PC-9 (cell line): ENCODE measurements around the gene DPP4. TPM values are rescaled to one million over a fixed set of nuclear protein-coding genes. Genes with fewer than 3 reads are reported as not detected.

Experiments
- BruUV-seq: library from RNA; stranded (reverse); fragments of 400-500 nt; replicated peaks from 2 replicates; lab custom pipeline; 2021; lab: Mats Ljungman, UMichigan
- CTCF ChIA-PET: fragments of 300-600 bp; sonication (Branson Sonifier 250); formaldehyde crosslinking; loops from one replicate; lab custom pipeline; 2022; ENCODE audit warnings: antibody characterized with exemption; lab: Charles Lee
- POLR2A ChIA-PET: fragments of 300-600 bp; sonication (Branson Sonifier 250); formaldehyde crosslinking; loops from one replicate; lab custom pipeline; 2022; ENCODE audit warnings: antibody characterized with exemption; ENCODE audit not compliant: unreplicated experiment; lab: Charles Lee
- DNase-seq, 2 experiments: peaks; one replicate each; pipeline versions ENCODE4 v3.0.0 to v3.0.0-alpha.2; 2015 to 2022; ENCODE audit warnings: mixed read lengths in 1 of 2
- H2AFZ ChIP-seq: fragments of 200-600 bp; sonication (generic); 2 replicates; pipeline ENCODE4 v1.8.1; 2017; ENCODE audit warnings: antibody characterized with exemption
- H3F3A ChIP-seq: fragments of 200-600 bp; sonication (generic); 2 replicates; pipeline ENCODE4 v1.8.1; 2017; ENCODE audit warnings: antibody characterized with exemption, mild to moderate bottlenecking, low read depth; ENCODE audit not compliant: insufficient read depth
- H3K27ac ChIP-seq: fragments of 200-600 bp; sonication (generic); 2 replicates; pipeline ENCODE4 v1.6.1; 2016; ENCODE audit warnings: mixed run types
- H3K27me3 ChIP-seq: fragments of 200-600 bp; sonication (generic); 2 replicates; pipeline ENCODE4 v1.6.1; 2016; ENCODE audit warnings: low read depth, mixed run types; ENCODE audit not compliant: insufficient read depth
- H3K36me3 ChIP-seq: fragments of 200-600 bp; sonication (generic); 2 replicates; pipeline ENCODE4 v1.6.1; 2016; ENCODE audit warnings: low read depth, mixed run types
- H3K4me1 ChIP-seq: fragments of 200-600 bp; sonication (generic); replicated peaks from 2 replicates; pipeline ENCODE4 v1.6.1; 2016; ENCODE audit warnings: mixed run types; ENCODE audit not compliant: insufficient read depth
- H3K4me2 ChIP-seq: fragments of 200-600 bp; sonication (generic); 2 replicates; pipeline ENCODE4 v1.6.1; 2017; ENCODE audit warnings: mixed run types
- H3K4me3 ChIP-seq: fragments of 200-600 bp; sonication (generic); 2 replicates; pipeline ENCODE4 v1.6.1; 2016; ENCODE audit warnings: mixed run types
- H3K79me2 ChIP-seq: fragments of 200-600 bp; sonication (generic); 2 replicates; pipeline ENCODE4 v1.6.1; 2017; ENCODE audit warnings: low read depth, mixed run types
- H3K9me2 ChIP-seq: fragments of 200-600 bp; sonication (generic); 2 replicates; pipeline ENCODE4 v1.8.1; 2017; ENCODE audit warnings: mild to moderate bottlenecking; ENCODE audit not compliant: insufficient read depth
- H3K9me3 ChIP-seq: fragments of 200-600 bp; sonication (generic); 2 replicates; pipeline ENCODE4 v1.8.1; 2016; ENCODE audit warnings: low read depth; ENCODE audit not compliant: insufficient read depth
- H4K20me1 ChIP-seq: fragments of 200-600 bp; sonication (generic); 2 replicates; pipeline ENCODE4 v1.8.1; 2017; ENCODE audit not compliant: insufficient read depth
- CTCF ChIP-seq: fragments of 200-600 bp; sonication (generic); conservative IDR thresholded peaks from 2 replicates; pipeline ENCODE4 v1.6.1; 2017; ENCODE audit warnings: mixed run types, antibody characterized with exemption, mild to moderate bottlenecking, moderate library complexity
- EZH2 ChIP-seq: fragments of 200-600 bp; sonication (generic); IDR thresholded peaks from 2 replicates; pipeline ENCODE4 v1.8.0; 2017; ENCODE audit warnings: antibody characterized with exemption, low read depth
- intact Hi-C: fragments of 100-400 bp; cut with micrococcal nuclease; formaldehyde crosslinking; loops from one replicate; pipeline ENCODE4 v1.10.0; 2022; ENCODE audit not compliant: unreplicated experiment
- total RNA-seq: library from RNA; stranded (reverse); gene quantifications from 2 replicates; pipeline ENCODE4 v1.2.3, GENCODE V29; 2021

DPP4 gene
- total RNA-seq, 1 experiment from 2014 or later: 0.35 TPM

GRCh38 chr2:162021516-162022058 is 52.4 kb downstream of the DPP4 start:
- Histone ChIP-seq H3K4me3 (no peak overlapping the region), H2AFZ (no peak overlapping the region), H3K27ac (no peak overlapping the region), H3K79me2 (no peaks in the 10 kb centered on the region), H3K9me3 (no peaks in the 10 kb centered on the region), H3K27me3 (no peaks in the 10 kb centered on the region), H3K4me2 (no peak overlapping the region), H3K9me2 (no peaks in the 10 kb centered on the region), H4K20me1 (no peaks in the 10 kb centered on the region), H3K4me1 (no peaks in the 10 kb centered on the region), H3F3A (no peaks in the 10 kb centered on the region), H3K36me3 (no peaks in the 10 kb centered on the region)
- ChIA-PET POLR2A (no interaction called here), CTCF (no interaction called here)
- DNase-seq: no peak
- intact Hi-C loops: no loop called here
- BruUV-seq: no TSS peak
- no peak for TF ChIP-seq CTCF
- no peak for TF ChIP-seq EZH2

GRCh38 chr2:162018530-162018929 is 55.5 kb downstream of the DPP4 start:
- POLR2A ChIA-PET: no interaction called here
- Histone ChIP-seq H3K4me2 (no peak overlapping the region), H3K9me3 (no peaks in the 10 kb centered on the region), H3K9me2 (no peaks in the 10 kb centered on the region), H3K4me1 (no peaks in the 10 kb centered on the region), H3F3A (no peaks in the 10 kb centered on the region), H3K27ac (no peak overlapping the region), H3K36me3 (no peaks in the 10 kb centered on the region), H3K79me2 (no peaks in the 10 kb centered on the region), H2AFZ (no peak overlapping the region), H4K20me1 (no peaks in the 10 kb centered on the region), H3K4me3 (no peak overlapping the region), H3K27me3 (no peaks in the 10 kb centered on the region)
- intact Hi-C loops: no loop called here
- CTCF ChIA-PET: no interaction called here
- no peak for DNase-seq
- BruUV-seq: no TSS peak
- TF ChIP-seq EZH2 (no peak), CTCF (no peak)

- intact Hi-C loops: no loop called here
- DNase-seq: no peak
- H3K27ac ChIP-seq: no peak overlapping the region
- TF ChIP-seq CTCF (no peak), EZH2 (no peak)
- no peaks in the 10 kb centered on the region for H3K4me1 ChIP-seq
- ChIA-PET POLR2A (interaction anchor here (0.7 kb wide), 1 partner anchor 1341 kb away, joined by 9 read pairs; no protein-coding TSS in a partner anchor), CTCF (no interaction called here)
- no peak overlapping the region for H3K4me2 ChIP-seq
- no peak overlapping the region for H2AFZ ChIP-seq
- H3K9me2 ChIP-seq: no peaks in the 10 kb centered on the region
- H3F3A ChIP-seq: no peaks in the 10 kb centered on the region
- H3K79me2 ChIP-seq: no peaks in the 10 kb centered on the region
- no peak overlapping the region for H3K4me3 ChIP-seq
- H3K9me3 ChIP-seq: no peaks in the 10 kb centered on the region
- H4K20me1 ChIP-seq: no peaks in the 10 kb centered on the region
- no peaks in the 10 kb centered on the region for H3K27me3 ChIP-seq
- BruUV-seq: no TSS peak
- no peaks in the 10 kb centered on the region for H3K36me3 ChIP-seq
Measured at GRCh38 chr2:162017233-162017632, 56.8 kb downstream of the DPP4 start.
